MM.1S (cell line): ENCODE results near the gene CCDC92B.

Experiments used
- DNase-seq: peaks from one replicate; pipeline ENCODE4 v3.0.0-alpha.2; 2015
- H2AFZ ChIP-seq: fragments of 300-600 bp; sonication (generic); 2 replicates; pipeline ENCODE4 v1.6.0; 2016; ENCODE audit warnings: antibody characterized with exemption, low read length
- H3F3A ChIP-seq: fragments of 300-600 bp; sonication (generic); 2 replicates; pipeline ENCODE4 v1.6.1; 2016; ENCODE audit warnings: mild to moderate bottlenecking, antibody characterized with exemption, low read length, moderate library complexity, mixed read lengths; ENCODE audit not compliant: insufficient read depth
- H3K27ac ChIP-seq: fragments of 300-600 bp; sonication (generic); 2 replicates; pipeline ENCODE4 v1.5.1; 2016; ENCODE audit warnings: mild to moderate bottlenecking, low read length
- H3K27me3 ChIP-seq: fragments of 300-600 bp; sonication (generic); replicated peaks from 2 replicates; pipeline ENCODE4 v1.6.0; 2016; ENCODE audit warnings: low read length; ENCODE audit not compliant: insufficient read depth
- H3K36me3 ChIP-seq: fragments of 300-600 bp; sonication (generic); replicated peaks from 2 replicates; pipeline ENCODE4 v1.6.1; 2016; ENCODE audit warnings: mild to moderate bottlenecking, low read length, mixed read lengths; ENCODE audit not compliant: insufficient read depth
- H3K4me1 ChIP-seq: fragments of 300-600 bp; sonication (generic); 2 replicates; pipeline ENCODE4 v1.6.1; 2016; ENCODE audit warnings: low read length, mixed read lengths
- H3K4me2 ChIP-seq: fragments of 300-600 bp; sonication (generic); 2 replicates; pipeline ENCODE4 v1.6.0; 2016; ENCODE audit warnings: low read depth, low read length
- H3K4me3 ChIP-seq: fragments of 300-600 bp; sonication (generic); 2 replicates; pipeline ENCODE4 v1.5.1; 2016; ENCODE audit warnings: low read length, mixed read lengths
- H3K79me2 ChIP-seq: fragments of 300-600 bp; sonication (generic); 2 replicates; pipeline ENCODE4 v1.6.1; 2016; ENCODE audit warnings: mixed run types, low read length, mixed read lengths
- H3K9ac ChIP-seq: fragments of 300-600 bp; sonication (generic); 2 replicates; pipeline ENCODE4 v1.6.1; 2016; ENCODE audit warnings: low read length, mixed read lengths
- H3K9me2 ChIP-seq: fragments of 300-600 bp; sonication (generic); replicated peaks from 2 replicates; pipeline ENCODE4 v1.6.1; 2016; ENCODE audit warnings: mild to moderate bottlenecking, low read length, mixed read lengths; ENCODE audit not compliant: insufficient read depth
- H3K9me3 ChIP-seq: fragments of 300-600 bp; sonication (generic); replicated peaks from 2 replicates; pipeline ENCODE4 v1.6.1; 2016; ENCODE audit warnings: mild to moderate bottlenecking, low read length, mixed read lengths; ENCODE audit not compliant: insufficient read depth
- H4K20me1 ChIP-seq: fragments of 300-600 bp; sonication (generic); 2 replicates; pipeline ENCODE4 v1.6.1; 2016; ENCODE audit warnings: mild to moderate bottlenecking, low read length, moderate library complexity, mixed read lengths; ENCODE audit not compliant: insufficient read depth
- CTCF ChIP-seq: fragments of 300-600 bp; sonication (generic); IDR thresholded peaks from 2 replicates; pipeline ENCODE4 v1.5.1; 2016; ENCODE audit warnings: antibody characterized with exemption, low read length, mixed read lengths
- EZH2 ChIP-seq: fragments of 300-600 bp; sonication (generic); optimal IDR thresholded peaks from 2 replicates; pipeline ENCODE3; 2017; ENCODE audit warnings: low read depth, mild to moderate bottlenecking, antibody characterized with exemption, low read length, mixed read lengths
- EZH2phosphoT487 ChIP-seq: fragments of 300-600 bp; sonication (generic); IDR thresholded peaks from 2 replicates; pipeline ENCODE4 v1.6.1; 2018; ENCODE audit warnings: antibody characterized with exemption, low read length

Gene CCDC92B

GRCh38 chr17:2780256-2780655 is 30.8 kb upstream of the CCDC92B start:
- Histone ChIP-seq H3K9ac (no peak overlapping the region), H3K27ac (no peak overlapping the region), H3K4me3 (no peak overlapping the region), H3K4me1 (no peaks in the 10 kb centered on the region), H2AFZ (no peak overlapping the region), H3K27me3 (peaks cover 69% of the 10 kb centered on the region), H3K9me2 (no peaks in the 10 kb centered on the region), H3K4me2 (no peak overlapping the region), H3K9me3 (no peaks in the 10 kb centered on the region), H3F3A (no peaks in the 10 kb centered on the region), H3K79me2 (no peaks in the 10 kb centered on the region), H4K20me1 (no peaks in the 10 kb centered on the region), H3K36me3 (no peaks in the 10 kb centered on the region)
- DNase-seq = no peak
- TF ChIP-seq CTCF (no peak), EZH2phosphoT487 (no peak), EZH2 (no peak)

- no peak for DNase-seq
- no peak for TF ChIP-seq CTCF
- Histone ChIP-seq H4K20me1 (no peaks in the 10 kb centered on the region), H3K27ac (no peak overlapping the region), H2AFZ (no peak overlapping the region), H3K36me3 (no peaks in the 10 kb centered on the region), H3K9ac (no peak overlapping the region), H3K27me3 (peaks cover 73% of the 10 kb centered on the region), H3K4me2 (no peak overlapping the region), H3K9me2 (no peaks in the 10 kb centered on the region), H3F3A (no peaks in the 10 kb centered on the region), H3K9me3 (no peaks in the 10 kb centered on the region), H3K79me2 (no peaks in the 10 kb centered on the region), H3K4me1 (no peaks in the 10 kb centered on the region), H3K4me3 (no peak overlapping the region)
Measured at GRCh38 chr17:2779545-2779944, 30.1 kb upstream of the CCDC92B start.

GRCh38 chr17:2778489-2778888 is 29.0 kb upstream of the CCDC92B start:
- Histone ChIP-seq H3K9ac (no peak overlapping the region), H3K27me3 (peaks cover 77% of the 10 kb centered on the region), H3K79me2 (no peaks in the 10 kb centered on the region), H4K20me1 (no peaks in the 10 kb centered on the region), H3K4me3 (no peak overlapping the region), H3K9me3 (no peaks in the 10 kb centered on the region), H3K36me3 (no peaks in the 10 kb centered on the region), H3K27ac (no peak overlapping the region), H3K4me2 (no peak overlapping the region), H3F3A (no peaks in the 10 kb centered on the region), H3K9me2 (no peaks in the 10 kb centered on the region), H3K4me1 (no peaks in the 10 kb centered on the region), H2AFZ (no peak overlapping the region)
- TF ChIP-seq EZH2 = no peak
- no peak for TF ChIP-seq CTCF
- TF ChIP-seq EZH2phosphoT487 = no peak
- no peak for DNase-seq
